B cell (primary cell): Measurements from ENCODE around the gene TMEM263. TPM values are rescaled to one million over a fixed set of nuclear protein-coding genes. Genes with fewer than 3 reads are reported as not detected.

Experiments
- ATAC-seq: fragments of 200-7000 bp; cut with Tn5 transposase; one replicate; pipeline ENCODE4 v1.10.0; 2021; ENCODE audit warnings: low read depth, mild to moderate bottlenecking, moderate number of reproducible peaks, moderate library complexity
- CTCF ChIA-PET: fragments of 350-600 bp; sonication (Branson Sonifier 250); formaldehyde crosslinking; loops from one replicate; lab custom pipeline; 2021; ENCODE audit warnings: antibody characterized with exemption, inconsistent platforms; lab: Charles Lee
- POLR2A ChIA-PET: fragments of 350-600 bp; sonication (Branson Sonifier 250); formaldehyde crosslinking; loops from one replicate; lab custom pipeline; 2021; ENCODE audit warnings: antibody characterized with exemption; lab: Charles Lee
- DNase-seq: peaks from one replicate; pipeline ENCODE4 v3.0.0; 2013
- H2AFZ ChIP-seq: 2 replicates; pipeline ENCODE4 v1.6.1; 2012; ENCODE audit warnings: mild to moderate bottlenecking, low read depth, low read length; ENCODE audit not compliant: insufficient read depth, poor library complexity, severe bottlenecking
- H3K27ac ChIP-seq, 2 donors: 1 replicate in 1 of 2; 2 replicates in 1 of 2; pipeline ENCODE4 v1.5.1; 2012 to 2013; ENCODE audit warnings: low read length in 2 of 2, mild to moderate bottlenecking in 2 of 2, moderate library complexity in 1 of 2
- H3K27me3 ChIP-seq, 4 experiments: fragments of 200-600 bp in 1 of 4; sonication (generic) in 1 of 4; replicated peaks in 1 of 4; 1 replicate in 2 of 4; 2 replicates in 2 of 4; pipeline versions ENCODE4 v1.6.1 to v1.7.0; 2013 to 2016; ENCODE audit warnings: low read length in 3 of 4, mild to moderate bottlenecking in 2 of 4, mixed read lengths in 1 of 4, moderate library complexity in 1 of 4; ENCODE audit not compliant: insufficient read depth in 4 of 4, control insufficient read depth in 3 of 4; ENCODE audit errors: control extremely low read depth in 1 of 4
- H3K36me3 ChIP-seq, 2 experiments: replicated peaks in 1 of 2; 1 replicate in 1 of 2; 2 replicates in 1 of 2; pipeline versions ENCODE4 v1.6.1 to v1.7.1; 2013; ENCODE audit warnings: low read length in 1 of 2; ENCODE audit not compliant: insufficient read depth in 2 of 2, control insufficient read depth in 1 of 2; ENCODE audit errors: control extremely low read depth in 1 of 2, extremely low read depth in 1 of 2
- H3K4me1 ChIP-seq, 2 donors: fragments of 200-600 bp in 1 of 2; sonication (generic) in 1 of 2; 1 replicate in 1 of 2; 2 replicates in 1 of 2; pipeline versions ENCODE4 v1.5.1 to v1.6.1; 2013 to 2017; ENCODE audit warnings: low read length in 2 of 2; ENCODE audit not compliant: control insufficient read depth in 2 of 2, insufficient read depth in 2 of 2
- H3K4me2 ChIP-seq: replicated peaks from 2 replicates; pipeline ENCODE3; 2012; ENCODE audit warnings: mild to moderate bottlenecking, low read depth, low read length; ENCODE audit not compliant: poor library complexity, severe bottlenecking
- H3K4me3 ChIP-seq, 5 experiments: fragments of 200-600 bp in 1 of 5; sonication (generic) in 1 of 5; 1 replicate in 3 of 5; 2 replicates in 2 of 5; pipeline versions ENCODE4 v1.5.1 to v1.7.0; 2011 to 2016; ENCODE audit warnings: low read length in 4 of 5, mild to moderate bottlenecking in 4 of 5, low read depth in 2 of 5, control low read depth in 1 of 5, moderate library complexity in 1 of 5; ENCODE audit not compliant: insufficient read depth in 1 of 5; ENCODE audit errors: control extremely low read depth in 1 of 5, extremely low read depth in 1 of 5
- H3K79me2 ChIP-seq: fragments of 200-600 bp; sonication (generic); one replicate; pipeline ENCODE4 v1.6.0; 2016; ENCODE audit warnings: low read length; ENCODE audit not compliant: control insufficient read depth, insufficient read depth
- H3K9ac ChIP-seq: fragments of 200-600 bp; sonication (generic); 2 replicates; pipeline ENCODE4 v1.6.1; 2017; ENCODE audit warnings: mild to moderate bottlenecking, low read length, moderate library complexity
- H3K9me3 ChIP-seq, 3 donors: one replicate each; pipeline versions ENCODE4 v1.6.1 to v1.7.1; 2013; ENCODE audit warnings: low read length in 2 of 3; ENCODE audit not compliant: control insufficient read depth in 2 of 3, insufficient read depth in 1 of 3; ENCODE audit errors: control extremely low read depth in 1 of 3
- H4K20me1 ChIP-seq: 2 replicates; pipeline ENCODE4 v1.6.0; 2012; ENCODE audit warnings: mild to moderate bottlenecking, low read length; ENCODE audit not compliant: insufficient read depth, control insufficient read depth, poor library complexity, severe bottlenecking
- H3K27ac Mint-ChIP-seq: one replicate; pipeline ENCODE4 v1.8.0; 2021; ENCODE audit warnings: mixed read lengths
- H3K27me3 Mint-ChIP-seq: one replicate; pipeline ENCODE4 v1.8.0; 2021; ENCODE audit warnings: mixed read lengths
- H3K4me1 Mint-ChIP-seq: one replicate; pipeline ENCODE4 v1.8.0; 2021; ENCODE audit warnings: mixed read lengths
- H3K4me3 Mint-ChIP-seq: one replicate; pipeline ENCODE4 v1.8.0; 2021; ENCODE audit warnings: mixed read lengths
- H3K9me3 Mint-ChIP-seq: one replicate; pipeline ENCODE4 v1.8.0; 2022; ENCODE audit warnings: mixed read lengths; ENCODE audit not compliant: insufficient read depth
- CTCF ChIP-seq: fragments of 200-600 bp; IDR thresholded peaks from one replicate; pipeline ENCODE4 v1.8.0; 2022; ENCODE audit warnings: antibody characterized with exemption, mild to moderate bottlenecking
- EZH2 ChIP-seq: IDR thresholded peaks from 2 replicates; pipeline ENCODE4 v1.6.1; 2012; ENCODE audit warnings: borderline replicate concordance, low read depth, mild to moderate bottlenecking, moderate library complexity, low read length; ENCODE audit not compliant: insufficient read depth, poor library complexity, severe bottlenecking
- WGBS: methylation state at CpG from one replicate; pipeline ENCODE4 v1.1.5; 2013; ENCODE audit warnings: missing lambda C conversion rate; ENCODE audit not compliant: insufficient coverage; 5-methylcytosine and 5-hydroxymethylcytosine counted together
- intact Hi-C: fragments of 100-400 bp; cut with micrococcal nuclease; formaldehyde crosslinking; loops from one replicate; pipeline ENCODE4 v1.10.0; 2022
- polyA plus RNA-seq: library from polyadenylated mRNA; depleted of rRNA; stranded (reverse); fragments of >200 nt; gene quantifications from 2 replicates; pipeline ENCODE4 v1.2.3, GENCODE V29; 2012
- total RNA-seq, 2 donors: library from RNA; stranded (reverse); fragments of 120-200 nt in 1 of 2; gene quantifications; 1 replicate in 1 of 2; 2 replicates in 1 of 2; pipeline versions ENCODE4 v1.2.3 to v1.2.4, GENCODE V29; 2013 to 2022

Gene TMEM263
- total and polyA plus RNA-seq, 2 donors (not counting 1 experiment from before 2014, with no cell fraction given) = 4.8 to 23.5 TPM

GRCh38 chr12:106976668-106977067, 21.0 kb downstream of the TMEM263 start:
- intact Hi-C loops = no loop called here
- Mint-ChIP-seq H3K4me3 (no peak overlapping the region), H3K27ac (no peak overlapping the region), H3K9me3 (no peaks in the 10 kb centered on the region), H3K27me3 (no peaks in the 10 kb centered on the region), H3K4me1 (peaks cover 15% of the 10 kb centered on the region)
- TF ChIP-seq EZH2 = no peak
- no peak for TF ChIP-seq CTCF
- ChIA-PET CTCF (no interaction called here), POLR2A (interaction anchor here (0.7 kb wide), 1 partner anchor 118 kb away, joined by 5 read pairs; no protein-coding TSS in a partner anchor)
- no CpG with 5 or more reads among the region's 1 CpG for WGBS
- no peak overlapping the region for H3K27ac ChIP-seq
- no peaks in the 10 kb centered on the region for H4K20me1 ChIP-seq
- no peaks in the 10 kb centered on the region for H3K27me3 ChIP-seq
- H3K36me3 ChIP-seq = peaks cover 0 to 6% of the 10 kb centered on the region in 2 experiments
- H2AFZ ChIP-seq = no peak overlapping the region
- no peak overlapping the region for H3K4me3 ChIP-seq
- no peak overlapping the region for H3K4me2 ChIP-seq
- no peaks in the 10 kb centered on the region for H3K79me2 ChIP-seq
- no peaks in the 10 kb centered on the region for H3K9me3 ChIP-seq
- ATAC-seq (no peak), DNase-seq (no peak)
- peaks cover 7 to 10% of the 10 kb centered on the region in 2 donors for H3K4me1 ChIP-seq
- H3K9ac ChIP-seq = no peak overlapping the region

GRCh38 chr12:106978035-106978800, 22.5 kb downstream of the TMEM263 start:
- H3K4me3 ChIP-seq = no peak overlapping the region
- H3K9me3 Mint-ChIP-seq = no peaks in the 10 kb centered on the region
- ATAC-seq = no peak
- no peak for DNase-seq
- H3K4me2 ChIP-seq = no peak overlapping the region
- intact Hi-C loops = no loop called here
- peaks cover 15% of the 10 kb centered on the region for H3K4me1 Mint-ChIP-seq
- no peaks in the 10 kb centered on the region for H3K79me2 ChIP-seq
- no peaks in the 10 kb centered on the region for H3K27me3 Mint-ChIP-seq
- H3K36me3 ChIP-seq = no peaks in the 10 kb centered on the region
- 100% methylated on average over 4 of the region's 9 CpGs for WGBS
- H3K27ac Mint-ChIP-seq = no peak overlapping the region
- no peaks in the 10 kb centered on the region for H3K9me3 ChIP-seq
- POLR2A ChIA-PET = no interaction called here
- peaks cover 7 to 10% of the 10 kb centered on the region in 2 donors for H3K4me1 ChIP-seq
- no peaks in the 10 kb centered on the region for H4K20me1 ChIP-seq
- no peak overlapping the region for H3K27ac ChIP-seq
- H3K4me3 Mint-ChIP-seq = no peak overlapping the region
- H3K9ac ChIP-seq = no peak overlapping the region
- CTCF ChIA-PET = interaction anchor here (1.3 kb wide), 1 partner anchor 59 kb away, joined by 3 read pairs; no protein-coding TSS in a partner anchor
- no peaks in the 10 kb centered on the region for H3K27me3 ChIP-seq
- H2AFZ ChIP-seq = no peak overlapping the region
- TF ChIP-seq CTCF (no peak), EZH2 (no peak)
